WTC11 (cell line): Measurements from ENCODE around the gene PHOSPHO2. TPM values are rescaled to one million over a fixed set of nuclear protein-coding genes. Genes with fewer than 3 reads are reported as not detected.

Experiments
- ATAC-seq: fragments of 200-7000 bp; cut with Tn5 transposase; 2 replicates; pipeline ENCODE4 v1.10.0; 2021; ENCODE audit warnings: mild to moderate bottlenecking, moderate library complexity
- CTCF ChIA-PET: fragments of 300-600 bp; sonication (Branson Sonifier 250); formaldehyde crosslinking; loops from one replicate; lab custom pipeline; 2021; ENCODE audit warnings: antibody characterized with exemption; lab: Charles Lee
- POLR2A ChIA-PET: fragments of 350-600 bp; sonication (Branson Sonifier 250); formaldehyde crosslinking; loops from one replicate; lab custom pipeline; 2021; ENCODE audit warnings: antibody characterized with exemption; lab: Charles Lee
- DNase-seq: peaks from one replicate; pipeline ENCODE4 v3.0.0; 2021; ENCODE audit warnings: low spot score
- H3K27ac Mint-ChIP-seq: 2 replicates; pipeline ENCODE4 v1.8.0; 2021; ENCODE audit warnings: mixed read lengths
- H3K27me3 Mint-ChIP-seq: 2 replicates; pipeline ENCODE4 v1.8.0; 2021; ENCODE audit warnings: low read depth, mild to moderate bottlenecking, moderate library complexity, mixed read lengths
- H3K36me3 Mint-ChIP-seq: 2 replicates; pipeline ENCODE4 v1.8.0; 2021; ENCODE audit warnings: mixed read lengths
- H3K4me1 Mint-ChIP-seq: 2 replicates; pipeline ENCODE4 v1.8.0; 2022; ENCODE audit warnings: mixed read lengths
- H3K4me3 Mint-ChIP-seq: 2 replicates; pipeline ENCODE4 v1.8.0; 2021; ENCODE audit warnings: mild to moderate bottlenecking, moderate library complexity, mixed read lengths
- H3K9me3 Mint-ChIP-seq: 2 replicates; pipeline ENCODE4 v1.8.0; 2021; ENCODE audit warnings: mixed read lengths
- AR ChIP-seq: fragments of 250-450 bp; sonication (Bioruptor Pico); IDR thresholded peaks from 2 replicates; pipeline ENCODE4 v1.9.0; 2021; ENCODE audit warnings: mild to moderate bottlenecking
- ATF2 ChIP-seq: sonication (generic); formaldehyde crosslinking; IDR thresholded peaks from 2 replicates; pipeline ENCODE4 v1.8.1; 2022; ENCODE audit warnings: low read depth, missing genetic modification reagents, borderline replicate concordance
- E2F4 ChIP-seq: sonication (generic); formaldehyde crosslinking; IDR thresholded peaks from 2 replicates; pipeline ENCODE4 v1.8.1; 2022; ENCODE audit warnings: low read depth, mild to moderate bottlenecking, moderate library complexity, missing genetic modification reagents, borderline replicate concordance
- ELF4 ChIP-seq: sonication (generic); formaldehyde crosslinking; IDR thresholded peaks from 2 replicates; pipeline ENCODE4 v1.8.1; 2022; ENCODE audit warnings: low read depth, mild to moderate bottlenecking, moderate library complexity, missing genetic modification reagents
- HMGA2 ChIP-seq: fragments of 250-450 bp; sonication (Bioruptor Pico); IDR thresholded peaks from 2 replicates; pipeline ENCODE4 v1.4.0; 2021; ENCODE audit warnings: mild to moderate bottlenecking, moderate library complexity
- IRF2 ChIP-seq: sonication (generic); formaldehyde crosslinking; IDR thresholded peaks from 2 replicates; pipeline ENCODE4 v1.8.0; 2022; ENCODE audit warnings: low read depth, missing genetic modification reagents, borderline replicate concordance
- MLX ChIP-seq: sonication (generic); formaldehyde crosslinking; IDR thresholded peaks from 2 replicates; pipeline ENCODE4 v1.8.1; 2023; ENCODE audit warnings: mild to moderate bottlenecking, missing genetic modification reagents, moderate library complexity
- OVOL2 ChIP-seq: fragments of 250-450 bp; sonication (Bioruptor Pico); IDR thresholded peaks from 2 replicates; pipeline ENCODE4 v1.9.0; 2021; ENCODE audit warnings: mild to moderate bottlenecking, borderline replicate concordance
- PRDM15 ChIP-seq: sonication (generic); formaldehyde crosslinking; IDR thresholded peaks from 2 replicates; pipeline ENCODE4 v1.8.0; 2022; ENCODE audit warnings: missing genetic modification reagents
- SOX15 ChIP-seq: fragments of 250-450 bp; sonication (Bioruptor Pico); IDR thresholded peaks from 2 replicates; pipeline ENCODE4 v1.9.0; 2021; ENCODE audit warnings: mild to moderate bottlenecking
- USF1 ChIP-seq: sonication (generic); formaldehyde crosslinking; IDR thresholded peaks from 2 replicates; pipeline ENCODE4 v1.8.0; 2022; ENCODE audit warnings: mild to moderate bottlenecking, missing genetic modification reagents
- USF2 ChIP-seq: sonication (generic); formaldehyde crosslinking; IDR thresholded peaks from 2 replicates; pipeline ENCODE4 v1.8.1; 2023; ENCODE audit warnings: mild to moderate bottlenecking, missing genetic modification reagents, moderate library complexity
- ZNF138 ChIP-seq: sonication (generic); formaldehyde crosslinking; conservative IDR thresholded peaks from 2 replicates; pipeline ENCODE4 v1.8.1; 2022; ENCODE audit warnings: mild to moderate bottlenecking, moderate library complexity, missing genetic modification reagents
- ZNF219 ChIP-seq: sonication (generic); formaldehyde crosslinking; IDR thresholded peaks from 2 replicates; pipeline ENCODE4 v1.8.0; 2023; ENCODE audit warnings: missing genetic modification reagents, mild to moderate bottlenecking, borderline replicate concordance
- ZNF396 ChIP-seq: fragments of 250-450 bp; sonication (Bioruptor Pico); IDR thresholded peaks from 2 replicates; pipeline ENCODE4 v1.8.0; 2021; ENCODE audit warnings: mild to moderate bottlenecking, moderate library complexity, borderline replicate concordance
- ZNF532 ChIP-seq: fragments of 250-450 bp; sonication (Bioruptor Pico); IDR thresholded peaks from 2 replicates; pipeline ENCODE4 v1.9.0; 2021; ENCODE audit warnings: mild to moderate bottlenecking, borderline replicate concordance
- total RNA-seq: library from RNA; stranded (reverse); gene quantifications from 3 replicates; pipeline ENCODE4 v1.2.3, GENCODE V29; 2021

Gene PHOSPHO2
- total RNA-seq, 1 experiment from 2014 or later = 6.1 TPM

- Mint-ChIP-seq H3K4me1 (no peaks in the 10 kb centered on the region), H3K27ac (no peak overlapping the region), H3K4me3 (no peak overlapping the region), H3K27me3 (no peaks in the 10 kb centered on the region; the same call in 1 of the 2 replicates), H3K9me3 (no peaks in the 10 kb centered on the region), H3K36me3 (no peaks in the 10 kb centered on the region)
- CTCF ChIA-PET = no interaction called here
- no peak for DNase-seq
- POLR2A ChIA-PET = no interaction called here
- no peak for TF ChIP-seq ATF2 (CRISPR knock-in tag)
- TF ChIP-seq IRF2 (CRISPR knock-in tag) = no peak
- TF ChIP-seq HMGA2 (CRISPR knock-in tag) = no peak
- no peak for TF ChIP-seq PRDM15
- no peak for TF ChIP-seq OVOL2
- no peak for TF ChIP-seq E2F4
- no peak for TF ChIP-seq SOX15 (CRISPR knock-in tag)
- TF ChIP-seq MLX = no peak
- no peak for ATAC-seq
These were observed 34.9 kb upstream of the PHOSPHO2 start for GRCh38 chr2:169659320-169659719.

GRCh38 chr2:169661265-169661664, 33.0 kb upstream of the PHOSPHO2 start:
- H3K4me1 Mint-ChIP-seq = no peaks in the 10 kb centered on the region
- no peaks in the 10 kb centered on the region for H3K9me3 Mint-ChIP-seq
- peaks cover 2% of the 10 kb centered on the region; the same call in 1 of the 2 replicates for H3K27me3 Mint-ChIP-seq
- H3K4me3 Mint-ChIP-seq = no peak overlapping the region
- CTCF ChIA-PET = no interaction called here
- ATAC-seq (no peak; the same call in 1 of the 2 replicates), DNase-seq (no peak)
- POLR2A ChIA-PET = interaction anchor here (0.5 kb wide), 1 partner anchor 76 kb away, joined by 4 read pairs; no protein-coding TSS in a partner anchor
- H3K36me3 Mint-ChIP-seq = no peaks in the 10 kb centered on the region
- no peak overlapping the region for H3K27ac Mint-ChIP-seq
- no peak for TF ChIP-seq ZNF219 (CRISPR knock-in tag)
- TF ChIP-seq ELF4 (CRISPR knock-in tag) = no peak
- no peak for TF ChIP-seq ZNF532 (CRISPR knock-in tag)
- no peak for TF ChIP-seq USF1 (CRISPR knock-in tag)
- no peak for TF ChIP-seq USF2
- TF ChIP-seq ZNF138 (CRISPR knock-in tag) = no peak
- TF ChIP-seq ATF2 (CRISPR knock-in tag) = no peak
- TF ChIP-seq AR = no peak
- TF ChIP-seq ZNF396 (CRISPR knock-in tag) = no peak
